Transverse colon (tissue), 4 donors: ENCODE data around the gene STRA8. TPM values are rescaled to one million over a fixed set of nuclear protein-coding genes. Genes with fewer than 3 reads are reported as not detected.
A peak's percentile ranks its signal among the peaks of the same experiment; 100 is the strongest.

Source experiments
- DNase-seq: peaks from one replicate; pipeline ENCODE4 v3.0.0-alpha.2; 2019
- H3K27ac ChIP-seq, 4 donors: fragments of 200-600 bp; sonication (generic); 2 replicates each; pipeline ENCODE4 v1.5.1; 2016 to 2018; ENCODE audit warnings: inconsistent platforms in 4 of 4
- H3K27me3 ChIP-seq: fragments of 200-600 bp; sonication (generic); 2 replicates; pipeline ENCODE4 v1.5.1; 2017; ENCODE audit warnings: inconsistent platforms
- H3K36me3 ChIP-seq, 4 donors: fragments of 200-600 bp; sonication (generic); 2 replicates each; pipeline ENCODE4 v1.5.1; 2017 to 2019; ENCODE audit warnings: inconsistent platforms in 4 of 4
- H3K4me1 ChIP-seq, 4 donors: fragments of 200-600 bp; sonication (generic); 2 replicates each; pipeline ENCODE4 v1.5.1; 2017 to 2020; ENCODE audit warnings: inconsistent platforms in 4 of 4
- H3K4me3 ChIP-seq, 4 donors: fragments of 200-600 bp; sonication (generic); 1 replicate in 1 of 4; 2 replicates in 3 of 4; pipeline versions ENCODE4 v1.5.1 to v1.6.1; 2017 to 2019; ENCODE audit warnings: inconsistent platforms in 4 of 4
- H3K9me3 ChIP-seq, 2 donors: fragments of 200-600 bp; sonication (generic); 2 replicates each; pipeline ENCODE4 v1.5.1; 2017 to 2019; ENCODE audit warnings: inconsistent platforms in 2 of 2
- EP300 ChIP-seq: sonication (generic); formaldehyde crosslinking; IDR thresholded peaks from one replicate; pipeline ENCODE4 v1.6.1; 2017; ENCODE audit warnings: antibody characterized with exemption, low read depth
- POLR2A ChIP-seq: fragments of 450-650 bp; IDR thresholded peaks from one replicate; pipeline ENCODE4 v1.6.1; 2016; ENCODE audit warnings: antibody characterized with exemption, mild to moderate bottlenecking, moderate library complexity
- POLR2AphosphoS5 ChIP-seq, 3 donors: sonication (generic); formaldehyde crosslinking; IDR thresholded peaks; one replicate each; pipeline ENCODE4 v1.6.1; 2016; ENCODE audit warnings: antibody characterized with exemption in 3 of 3
- WGBS, 2 donors: methylation state at CpG; one replicate each; pipeline ENCODE4 v1.1.5; 2018; ENCODE audit warnings: low coverage in 1 of 2; 5-methylcytosine and 5-hydroxymethylcytosine counted together
- in situ Hi-C, 4 donors: fragments of 200-750 bp; cut with MboI; loops; one replicate each; pipeline versions ENCODE4 v1.15.0 to v1.15.1; 2017; ENCODE audit warnings: low sequenced_read_pairs in 3 of 4, low pct_ligation_motif_present in 1 of 4, low pct_unique_long_range_greater_than_20kb in 1 of 4
- intact Hi-C: fragments of 100-400 bp; cut with DNase I; formaldehyde crosslinking; loops from one replicate; pipeline ENCODE4 v1.15.1; 2023; ENCODE audit warnings: low total_unique reads
- total RNA-seq, 4 donors: library from RNA; depleted of rRNA; stranded (reverse); fragments of >200 nt; gene quantifications; one replicate each; pipeline ENCODE4 v1.1.0, GENCODE V29; 2016
- TF ChIP-seq, protein P1 (sequence below), 5 experiments: fragments of 200-600 bp in 3 of 5; fragments of 450-650 bp in 2 of 5; sonication (generic) in 3 of 5; IDR thresholded peaks; 1 replicate in 2 of 5; 2 replicates in 3 of 5; pipeline ENCODE4 v1.5.1; 2016 to 2017; ENCODE audit warnings: antibody characterized with exemption in 5 of 5, inconsistent platforms in 3 of 5, mild to moderate bottlenecking in 2 of 5, moderate library complexity in 1 of 5

STRA8 gene
- total RNA-seq, 4 donors from 2014 or later = not detected

DNA sequence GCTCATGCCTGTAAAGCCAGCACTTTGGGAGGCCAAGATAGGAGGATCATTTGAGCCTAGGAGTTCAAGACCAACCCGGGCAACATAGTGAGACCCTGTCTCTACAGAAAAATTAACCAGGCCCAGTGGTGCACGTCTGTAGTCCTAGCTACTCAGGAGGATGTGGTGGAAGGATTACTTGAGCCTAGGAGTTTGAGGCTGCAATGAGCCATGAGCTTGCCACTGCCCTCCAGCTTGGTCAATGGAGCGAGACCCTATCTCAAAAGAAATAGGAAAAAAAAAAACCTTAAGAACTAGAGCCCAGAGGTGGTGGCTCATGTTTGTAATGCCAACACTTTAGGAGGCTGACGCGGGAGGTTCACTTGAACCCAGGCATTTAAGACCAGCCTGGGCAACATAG lies 2.2 kb downstream of the STRA8 start:
- intact Hi-C loops (no loop called here), in situ Hi-C loops (no loop called here)
- no peak for DNase-seq
- TF ChIP-seq, protein P1, sequence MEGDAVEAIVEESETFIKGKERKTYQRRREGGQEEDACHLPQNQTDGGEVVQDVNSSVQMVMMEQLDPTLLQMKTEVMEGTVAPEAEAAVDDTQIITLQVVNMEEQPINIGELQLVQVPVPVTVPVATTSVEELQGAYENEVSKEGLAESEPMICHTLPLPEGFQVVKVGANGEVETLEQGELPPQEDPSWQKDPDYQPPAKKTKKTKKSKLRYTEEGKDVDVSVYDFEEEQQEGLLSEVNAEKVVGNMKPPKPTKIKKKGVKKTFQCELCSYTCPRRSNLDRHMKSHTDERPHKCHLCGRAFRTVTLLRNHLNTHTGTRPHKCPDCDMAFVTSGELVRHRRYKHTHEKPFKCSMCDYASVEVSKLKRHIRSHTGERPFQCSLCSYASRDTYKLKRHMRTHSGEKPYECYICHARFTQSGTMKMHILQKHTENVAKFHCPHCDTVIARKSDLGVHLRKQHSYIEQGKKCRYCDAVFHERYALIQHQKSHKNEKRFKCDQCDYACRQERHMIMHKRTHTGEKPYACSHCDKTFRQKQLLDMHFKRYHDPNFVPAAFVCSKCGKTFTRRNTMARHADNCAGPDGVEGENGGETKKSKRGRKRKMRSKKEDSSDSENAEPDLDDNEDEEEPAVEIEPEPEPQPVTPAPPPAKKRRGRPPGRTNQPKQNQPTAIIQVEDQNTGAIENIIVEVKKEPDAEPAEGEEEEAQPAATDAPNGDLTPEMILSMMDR (IDR thresholded peaks at IDR 0.05) = no peak
- TF ChIP-seq POLR2A (no peak), EP300 (no peak), POLR2AphosphoS5 (IDR thresholded peaks at IDR 0.05) (no peak)
- Histone ChIP-seq H3K36me3 (no peaks in the 10 kb centered on the region), H3K4me1 (no peaks in the 10 kb centered on the region), H3K9me3 (no peaks in the 10 kb centered on the region), H3K4me3 (no peak overlapping the region), H3K27me3 (no peaks in the 10 kb centered on the region), H3K27ac (no peak overlapping the region)
- WGBS, 2 donors = 89 to 94% methylated on average over 5 of the region's 5 CpGs

DNA sequence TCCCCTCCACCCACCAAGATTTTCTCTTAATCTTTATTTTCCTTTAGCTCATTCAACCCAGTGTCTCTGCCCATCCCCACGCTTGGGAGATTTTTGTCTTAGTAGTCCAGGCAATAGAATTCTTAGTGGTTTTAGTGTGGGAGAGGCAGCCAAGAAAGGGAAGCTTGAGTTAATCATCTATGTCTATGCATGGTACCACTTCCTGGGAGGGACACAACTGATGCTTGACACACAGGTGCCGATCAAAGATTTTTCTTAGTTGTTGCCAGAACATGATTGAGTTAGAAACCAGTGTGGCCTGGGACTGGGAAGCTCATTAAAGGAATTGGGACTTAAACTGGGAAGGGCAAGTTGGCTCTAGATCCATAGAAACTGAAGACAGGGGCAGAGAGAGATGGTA lies 3.1 kb downstream of the STRA8 start:
- no peaks in the 10 kb centered on the region for H3K4me1 ChIP-seq
- H3K9me3 ChIP-seq = no peaks in the 10 kb centered on the region
- intact Hi-C loops (no loop called here), in situ Hi-C loops (no loop called here)
- H3K27me3 ChIP-seq = no peaks in the 10 kb centered on the region
- no peak overlapping the region for H3K27ac ChIP-seq
- WGBS, 2 donors = 38 to 47% methylated on average over 2 of the region's 2 CpGs
- TF ChIP-seq, protein P1 (IDR thresholded peaks at IDR 0.05) = no peak
- TF ChIP-seq EP300 = no peak
- TF ChIP-seq POLR2A = no peak
- TF ChIP-seq POLR2AphosphoS5 (IDR thresholded peaks at IDR 0.05) = no peak
- no peak for DNase-seq
- no peak overlapping the region for H3K4me3 ChIP-seq
- H3K36me3 ChIP-seq = no peaks in the 10 kb centered on the region

DNA sequence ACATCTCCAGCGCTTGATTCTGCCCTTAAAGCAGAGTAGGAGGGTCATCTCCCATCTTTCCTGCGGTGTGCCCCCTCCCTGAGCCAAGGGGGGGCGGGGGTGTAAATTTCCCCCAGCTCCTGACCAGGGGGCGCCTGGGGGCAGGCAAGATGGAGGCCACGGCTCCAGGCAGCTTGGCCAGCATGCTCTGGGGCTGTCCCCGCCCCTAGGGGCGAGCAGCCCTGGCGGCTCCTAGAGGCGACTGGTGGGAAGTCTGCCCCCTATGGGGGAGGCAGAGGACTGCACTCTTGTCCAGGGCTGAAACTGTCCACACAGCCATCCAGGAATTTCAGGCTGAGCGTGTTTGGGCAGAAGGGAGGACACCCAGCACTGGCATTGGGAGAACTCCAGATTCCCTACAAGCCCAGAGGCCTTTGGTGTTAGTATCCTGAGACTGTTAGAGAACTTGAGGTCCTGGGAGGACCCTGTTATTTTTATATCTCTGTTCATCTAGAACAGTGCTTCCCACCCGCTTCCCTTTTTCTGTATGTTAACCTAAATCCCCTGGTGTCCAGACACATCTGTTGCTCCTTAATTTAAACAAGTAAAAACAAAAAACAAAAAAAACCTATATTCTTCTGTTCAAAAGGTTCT lies 4.6 kb downstream of the STRA8 start:
- WGBS, 2 donors = 80 to 100% methylated on average over 1 to 11 of the region's 11 CpGs
- Histone ChIP-seq H3K4me3 (no peak overlapping the region), H3K27ac (no peak overlapping the region), H3K36me3 (no peaks in the 10 kb centered on the region), H3K27me3 (no peaks in the 10 kb centered on the region), H3K9me3 (no peaks in the 10 kb centered on the region), H3K4me1 (no peaks in the 10 kb centered on the region)
- no peak for DNase-seq
- in situ Hi-C loops = no loop called here
- intact Hi-C loops = no loop called here
- TF ChIP-seq, protein P1 (IDR thresholded peaks at IDR 0.05) = peak in 1 of 5 experiments; percentile 10
- TF ChIP-seq POLR2AphosphoS5 (IDR thresholded peaks at IDR 0.05) = no peak

DNA sequence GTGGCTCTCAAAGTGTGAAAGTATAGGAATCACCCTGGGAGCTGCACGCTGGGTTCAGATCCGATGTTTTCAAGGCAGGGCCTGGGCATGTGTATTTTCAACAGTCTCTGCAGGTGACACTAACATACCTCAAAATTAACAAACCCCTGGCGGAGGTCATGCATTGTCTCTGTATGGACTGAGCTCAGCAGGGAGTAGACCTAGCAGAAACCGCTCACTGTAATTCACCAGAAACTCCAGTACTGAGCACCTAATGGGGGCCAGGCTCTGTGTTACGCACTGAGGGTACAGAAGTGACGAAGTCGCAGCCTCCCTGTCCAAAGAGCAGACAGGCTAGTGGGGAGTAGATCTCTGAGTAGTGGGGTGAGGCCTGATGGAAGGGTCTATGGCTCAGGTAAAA lies 5.6 kb downstream of the STRA8 start:
- no peak overlapping the region for H3K27ac ChIP-seq
- no peaks in the 10 kb centered on the region for H3K27me3 ChIP-seq
- TF ChIP-seq POLR2AphosphoS5 (IDR thresholded peaks at IDR 0.05) = no peak
- TF ChIP-seq POLR2A = no peak
- TF ChIP-seq, protein P1 (IDR thresholded peaks at IDR 0.05) = no peak
- no peak for TF ChIP-seq EP300
- intact Hi-C loops (no loop called here), in situ Hi-C loops (no loop called here)
- H3K4me3 ChIP-seq = no peak overlapping the region
- H3K9me3 ChIP-seq = no peaks in the 10 kb centered on the region
- no peak for DNase-seq
- H3K4me1 ChIP-seq = no peaks in the 10 kb centered on the region
- 93% methylated on average over 7 of the region's 7 CpGs; no CpG with 5 or more reads in 1 of the 2 donors for WGBS, 2 donors
- no peaks in the 10 kb centered on the region for H3K36me3 ChIP-seq
